ENCODE measurements around the gene PPP4C.

The PPP4C gene

GRCh38 chr16:30096105-30096861 lies 20.5 kb downstream of the PPP4C start, which contains the start of gene YPEL3:
TSS of gene YPEL3 (minus strand) at chr16:30096213. CDS start at chr16:30095482, 731 bp downstream.
- peak within 1 kb of the TSS; percentile 76 to 95 for H3K9ac ChIP-seq (ENCODE audit: low read depth in 1 of 2, low read length in 2 of 2)
- H3K27ac ChIP-seq (ENCODE audit: low read depth, low read length) = peak within 1 kb of the TSS; percentile 84
- H3K4me1 ChIP-seq (ENCODE audit: control insufficient read depth in 1 of 2, insufficient read depth in 2 of 2, low read length in 2 of 2) = peaks cover 25 to 37% of the 10 kb centered on the region in 2 donors
- no peaks in the 10 kb centered on the region for H3K27me3 ChIP-seq (ENCODE audit: control insufficient read depth in 1 of 2, insufficient read depth in 2 of 2, low read length in 2 of 2)
- peaks cover 12 to 13% of the 10 kb centered on the region in 2 donors for H3K36me3 ChIP-seq (ENCODE audit: control insufficient read depth in 1 of 2, insufficient read depth in 2 of 2, low read length in 2 of 2)
- H3K4me3 ChIP-seq (ENCODE audit: low read depth in 1 of 2, low read length in 2 of 2) = peak within 1 kb of the TSS; percentile 90 to 98
- peaks cover 11 to 22% of the 10 kb centered on the region in 2 donors for H3K9me3 ChIP-seq (ENCODE audit: control insufficient read depth in 1 of 2, low read length in 2 of 2)

DNA sequence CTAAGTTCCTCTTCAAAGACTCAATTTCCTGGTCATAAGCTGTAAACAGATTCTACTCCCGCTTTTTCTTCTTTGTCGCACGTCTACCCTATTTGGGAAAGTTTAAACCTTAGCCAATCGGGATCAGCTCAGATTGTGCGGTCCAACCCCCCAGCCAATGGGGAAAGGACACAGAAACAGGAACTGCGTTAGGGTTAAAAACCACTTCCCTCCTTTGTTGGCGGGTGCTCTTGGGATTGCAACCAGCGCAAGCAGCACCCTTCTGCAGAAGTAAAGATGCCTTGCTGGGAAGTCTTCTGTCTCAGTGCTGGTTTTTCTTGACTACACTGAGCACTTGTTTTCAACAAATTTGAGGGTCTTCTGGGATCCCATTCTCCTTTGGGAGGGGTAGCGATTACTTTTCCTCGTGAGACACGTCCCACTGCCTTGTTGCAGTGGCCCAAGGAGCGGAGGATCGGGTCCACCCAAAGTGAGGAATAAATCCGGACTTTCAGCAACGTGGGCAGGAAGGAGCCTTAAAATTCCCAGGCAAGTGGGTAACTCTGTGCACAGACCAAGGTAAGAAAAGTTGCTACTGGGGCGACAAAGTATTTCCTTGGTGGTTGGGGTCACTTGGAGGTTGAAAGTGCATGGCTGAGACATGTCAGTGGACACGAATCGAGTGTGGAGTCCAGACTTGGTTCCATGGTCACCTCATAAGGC lies 21.2 kb downstream of the PPP4C start:
- H3K36me3 ChIP-seq (ENCODE audit: control insufficient read depth in 1 of 2, insufficient read depth in 2 of 2, low read length in 2 of 2) = peaks cover 12 to 13% of the 10 kb centered on the region in 2 donors
- peak overlapping the region in 1 of 2 donors; percentile 52 for H3K9ac ChIP-seq (ENCODE audit: low read depth in 1 of 2, low read length in 2 of 2)
- peaks cover 25 to 32% of the 10 kb centered on the region in 2 donors for H3K4me1 ChIP-seq (ENCODE audit: control insufficient read depth in 1 of 2, insufficient read depth in 2 of 2, low read length in 2 of 2)
- peak overlapping the region; percentile 83 for H3K27ac ChIP-seq (ENCODE audit: low read depth, low read length)
- H3K27me3 ChIP-seq (ENCODE audit: control insufficient read depth in 1 of 2, insufficient read depth in 2 of 2, low read length in 2 of 2) = no peaks in the 10 kb centered on the region
- peak overlapping the region; percentile 58 to 61 for H3K4me3 ChIP-seq (ENCODE audit: low read depth in 1 of 2, low read length in 2 of 2)
- H3K9me3 ChIP-seq (ENCODE audit: control insufficient read depth in 1 of 2, low read length in 2 of 2) = peaks cover 11 to 22% of the 10 kb centered on the region in 2 donors

- H3K4me3 ChIP-seq (ENCODE audit: low read depth in 1 of 2, low read length in 2 of 2) = no peak overlapping the region
- no peak overlapping the region for H3K27ac ChIP-seq (ENCODE audit: low read depth, low read length)
- H3K27me3 ChIP-seq (ENCODE audit: control insufficient read depth in 1 of 2, insufficient read depth in 2 of 2, low read length in 2 of 2) = no peaks in the 10 kb centered on the region
- H3K9ac ChIP-seq (ENCODE audit: low read depth in 1 of 2, low read length in 2 of 2) = no peak overlapping the region
- peaks cover 9 to 34% of the 10 kb centered on the region in 2 donors for H3K36me3 ChIP-seq (ENCODE audit: control insufficient read depth in 1 of 2, insufficient read depth in 2 of 2, low read length in 2 of 2)
- peaks cover 0 to 5% of the 10 kb centered on the region in 2 donors for H3K4me1 ChIP-seq (ENCODE audit: control insufficient read depth in 1 of 2, insufficient read depth in 2 of 2, low read length in 2 of 2)
- H3K9me3 ChIP-seq (ENCODE audit: control insufficient read depth in 1 of 2, low read length in 2 of 2) = no peaks in the 10 kb centered on the region
These were observed 28.3 kb downstream of the PPP4C start for GRCh38 chr16:30104090-30104489.

- H3K4me3 ChIP-seq (ENCODE audit: low read depth in 1 of 2, low read length in 2 of 2) = no peak overlapping the region
- H3K9me3 ChIP-seq (ENCODE audit: control insufficient read depth in 1 of 2, low read length in 2 of 2) = no peaks in the 10 kb centered on the region
- peaks cover 9 to 34% of the 10 kb centered on the region in 2 donors for H3K36me3 ChIP-seq (ENCODE audit: control insufficient read depth in 1 of 2, insufficient read depth in 2 of 2, low read length in 2 of 2)
- H3K9ac ChIP-seq (ENCODE audit: low read depth in 1 of 2, low read length in 2 of 2) = no peak overlapping the region
- no peaks in the 10 kb centered on the region for H3K27me3 ChIP-seq (ENCODE audit: control insufficient read depth in 1 of 2, insufficient read depth in 2 of 2, low read length in 2 of 2)
- peaks cover 0 to 5% of the 10 kb centered on the region in 2 donors for H3K4me1 ChIP-seq (ENCODE audit: control insufficient read depth in 1 of 2, insufficient read depth in 2 of 2, low read length in 2 of 2)
- H3K27ac ChIP-seq (ENCODE audit: low read depth, low read length) = no peak overlapping the region
These were observed 28.7 kb downstream of the PPP4C start for GRCh38 chr16:30104492-30104891.

DNA sequence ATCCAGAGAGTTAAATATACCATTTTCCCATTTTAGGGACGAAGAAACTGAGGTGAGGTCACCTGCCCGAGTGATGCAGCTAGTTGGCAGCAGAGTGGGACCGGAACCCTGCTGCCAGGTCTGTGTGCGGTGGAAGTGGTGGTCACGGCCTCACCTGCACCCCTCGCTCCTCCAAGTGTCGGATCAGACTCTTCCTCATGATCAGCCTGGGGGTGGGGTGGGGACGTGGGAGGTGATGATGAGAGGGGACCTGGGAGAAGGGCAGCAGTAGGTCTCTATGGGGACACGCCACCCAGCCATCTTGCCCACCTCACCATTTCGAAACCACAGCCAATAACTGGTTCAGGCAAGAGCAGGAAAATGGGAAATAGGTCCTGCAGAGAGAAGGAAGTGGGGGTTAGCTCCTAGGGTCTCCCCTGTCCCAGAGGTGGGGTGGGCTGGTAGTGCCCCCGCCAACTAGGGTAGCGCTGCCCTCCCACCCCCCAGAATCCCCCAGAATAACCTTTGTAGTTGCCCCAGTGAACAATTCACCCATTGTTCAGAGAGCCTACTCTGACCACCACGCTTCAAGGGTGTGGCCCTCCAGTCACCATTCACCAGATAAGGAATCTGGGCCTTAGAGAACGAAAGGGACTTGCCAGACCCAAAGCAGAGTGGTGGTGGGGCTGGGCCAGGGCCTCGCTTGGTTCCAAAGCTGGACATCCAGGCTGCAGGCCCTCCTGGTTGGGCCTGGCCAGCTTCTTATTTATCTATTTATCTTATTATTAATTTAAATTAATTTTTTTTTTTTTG lies 32.5 kb downstream of the PPP4C start:
- Histone ChIP-seq H3K27me3 (ENCODE audit: control insufficient read depth in 1 of 2, insufficient read depth in 2 of 2, low read length in 2 of 2) (no peaks in the 10 kb centered on the region), H3K36me3 (ENCODE audit: control insufficient read depth in 1 of 2, insufficient read depth in 2 of 2, low read length in 2 of 2) (peaks cover 20 to 47% of the 10 kb centered on the region in 2 donors), H3K27ac (ENCODE audit: low read depth, low read length) (no peak overlapping the region), H3K9ac (ENCODE audit: low read depth in 1 of 2, low read length in 2 of 2) (no peak overlapping the region), H3K4me3 (ENCODE audit: low read depth in 1 of 2, low read length in 2 of 2) (no peak overlapping the region), H3K4me1 (ENCODE audit: control insufficient read depth in 1 of 2, insufficient read depth in 2 of 2, low read length in 2 of 2) (peaks cover 5 to 10% of the 10 kb centered on the region in 2 donors), H3K9me3 (ENCODE audit: control insufficient read depth in 1 of 2, low read length in 2 of 2) (no peaks in the 10 kb centered on the region)

GRCh38 chr16:30110661-30111060 lies 34.9 kb downstream of the PPP4C start:
- H3K27ac ChIP-seq (ENCODE audit: low read depth, low read length) = no peak overlapping the region
- no peaks in the 10 kb centered on the region for H3K27me3 ChIP-seq (ENCODE audit: control insufficient read depth in 1 of 2, insufficient read depth in 2 of 2, low read length in 2 of 2)
- H3K4me1 ChIP-seq (ENCODE audit: control insufficient read depth in 1 of 2, insufficient read depth in 2 of 2, low read length in 2 of 2) = peaks cover 27 to 28% of the 10 kb centered on the region in 2 donors
- H3K9ac ChIP-seq (ENCODE audit: low read depth in 1 of 2, low read length in 2 of 2) = no peak overlapping the region
- H3K4me3 ChIP-seq (ENCODE audit: low read depth in 1 of 2, low read length in 2 of 2) = no peak overlapping the region
- no peaks in the 10 kb centered on the region for H3K9me3 ChIP-seq (ENCODE audit: control insufficient read depth in 1 of 2, low read length in 2 of 2)
- H3K36me3 ChIP-seq (ENCODE audit: control insufficient read depth in 1 of 2, insufficient read depth in 2 of 2, low read length in 2 of 2) = peaks cover 20 to 38% of the 10 kb centered on the region in 2 donors

GRCh38 chr16:30112197-30113030 lies 36.6 kb downstream of the PPP4C start:
- Histone ChIP-seq H3K9ac (ENCODE audit: low read depth in 1 of 2, low read length in 2 of 2) (no peak overlapping the region), H3K4me1 (ENCODE audit: control insufficient read depth in 1 of 2, insufficient read depth in 2 of 2, low read length in 2 of 2) (peaks cover 34 to 43% of the 10 kb centered on the region in 2 donors), H3K9me3 (ENCODE audit: control insufficient read depth in 1 of 2, low read length in 2 of 2) (no peaks in the 10 kb centered on the region), H3K27me3 (ENCODE audit: control insufficient read depth in 1 of 2, insufficient read depth in 2 of 2, low read length in 2 of 2) (no peaks in the 10 kb centered on the region), H3K36me3 (ENCODE audit: control insufficient read depth in 1 of 2, insufficient read depth in 2 of 2, low read length in 2 of 2) (peaks cover 22 to 44% of the 10 kb centered on the region in 2 donors), H3K27ac (ENCODE audit: low read depth, low read length) (no peak overlapping the region), H3K4me3 (ENCODE audit: low read depth in 1 of 2, low read length in 2 of 2) (no peak overlapping the region)

DNA sequence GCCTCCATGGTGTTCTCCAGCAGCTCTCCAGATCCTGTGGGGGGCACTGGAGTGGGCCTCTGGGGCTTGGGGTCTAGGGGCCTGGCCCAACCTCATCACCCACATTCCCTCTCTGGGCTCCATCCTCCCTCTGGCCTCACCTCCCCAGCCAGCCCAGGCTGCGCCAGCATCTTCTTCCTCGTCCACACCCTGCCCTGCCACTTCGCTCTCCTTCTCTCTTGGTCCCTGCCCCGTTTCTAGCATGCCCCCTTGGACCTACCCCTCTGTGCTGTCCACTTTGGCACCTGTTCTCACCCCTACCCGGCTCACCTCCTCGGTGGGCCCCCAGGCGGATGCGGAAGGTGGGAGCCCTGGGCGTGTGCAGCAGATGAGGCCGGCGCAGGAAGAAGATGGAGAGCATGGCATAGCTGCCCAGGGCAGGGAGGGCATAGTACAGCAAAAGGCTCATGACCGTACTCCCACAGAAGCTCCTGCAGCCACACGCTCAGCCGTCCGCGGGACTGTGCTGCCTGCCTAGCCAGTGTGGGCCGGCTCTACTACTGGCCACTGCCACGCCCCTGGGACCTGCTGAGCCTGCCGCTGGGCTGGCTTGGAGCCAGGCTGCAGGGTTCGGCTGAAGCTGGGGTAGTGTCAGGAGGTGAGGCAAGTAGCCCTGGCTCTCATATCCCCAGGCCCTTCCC lies 37.4 kb downstream of the PPP4C start, which contains the start of gene GDPD3:
GDPD3 (minus strand) TSS at position 507 of the 680 bp plus-strand sequence; CDS start at position 448, 59 bp downstream.
- Histone ChIP-seq H3K27ac (ENCODE audit: low read depth, low read length) (peak within 1 kb of the TSS; percentile 3), H3K36me3 (ENCODE audit: control insufficient read depth in 1 of 2, insufficient read depth in 2 of 2, low read length in 2 of 2) (peaks cover 24 to 45% of the 10 kb centered on the region in 2 donors), H3K27me3 (ENCODE audit: control insufficient read depth in 1 of 2, insufficient read depth in 2 of 2, low read length in 2 of 2) (no peaks in the 10 kb centered on the region), H3K4me3 (ENCODE audit: low read depth in 1 of 2, low read length in 2 of 2) (no peak within 1 kb of the TSS), H3K9me3 (ENCODE audit: control insufficient read depth in 1 of 2, low read length in 2 of 2) (no peaks in the 10 kb centered on the region), H3K4me1 (ENCODE audit: control insufficient read depth in 1 of 2, insufficient read depth in 2 of 2, low read length in 2 of 2) (peaks cover 38 to 50% of the 10 kb centered on the region in 2 donors), H3K9ac (ENCODE audit: low read depth in 1 of 2, low read length in 2 of 2) (peak within 1 kb of the TSS; percentile 29 to 54)
